HG03460 (cell line): ENCODE data around the gene TMEM18.

ENCODE experiments used
- ATAC-seq: cut with Tn5 transposase; IDR thresholded peaks from one replicate; pipeline ENCODE4 v1.9.1; 2021; ENCODE audit not compliant: unreplicated experiment

Gene TMEM18

DNA sequence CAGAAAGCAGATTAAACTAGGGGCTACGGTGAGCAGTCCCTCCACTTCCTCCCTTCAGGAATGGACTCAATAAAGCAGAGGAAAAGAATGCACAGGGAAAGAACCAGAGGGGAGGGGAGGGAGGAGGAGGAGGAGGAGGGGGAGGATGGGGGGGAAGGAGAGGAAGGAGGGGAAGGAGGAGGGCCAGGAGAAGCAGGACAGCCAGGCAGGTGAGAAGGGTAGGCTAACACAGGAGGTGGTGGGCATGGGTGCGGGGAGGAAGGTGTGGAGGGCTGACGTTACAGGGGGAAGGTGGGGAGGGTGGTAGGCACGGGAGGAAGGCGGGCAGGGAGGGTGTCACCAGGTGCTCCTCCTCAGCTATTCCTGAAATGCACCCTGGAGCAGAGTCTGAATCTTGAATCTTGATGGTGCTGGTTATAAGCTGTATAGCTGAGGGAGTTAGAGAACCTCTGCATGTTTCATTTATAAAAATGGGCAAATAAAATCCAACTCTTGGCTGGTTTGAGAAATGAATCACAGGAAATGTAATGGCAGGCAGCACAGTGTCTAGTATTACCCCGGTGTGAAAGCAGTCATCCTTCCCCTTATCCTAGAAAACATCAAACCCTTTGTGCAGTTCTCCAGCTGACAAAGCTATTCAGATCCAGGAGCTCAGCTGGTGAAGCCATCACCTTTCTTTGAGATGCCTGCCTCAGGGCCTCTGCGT, 3.4 kb downstream of the TMEM18 start:
- no peak for ATAC-seq

DNA sequence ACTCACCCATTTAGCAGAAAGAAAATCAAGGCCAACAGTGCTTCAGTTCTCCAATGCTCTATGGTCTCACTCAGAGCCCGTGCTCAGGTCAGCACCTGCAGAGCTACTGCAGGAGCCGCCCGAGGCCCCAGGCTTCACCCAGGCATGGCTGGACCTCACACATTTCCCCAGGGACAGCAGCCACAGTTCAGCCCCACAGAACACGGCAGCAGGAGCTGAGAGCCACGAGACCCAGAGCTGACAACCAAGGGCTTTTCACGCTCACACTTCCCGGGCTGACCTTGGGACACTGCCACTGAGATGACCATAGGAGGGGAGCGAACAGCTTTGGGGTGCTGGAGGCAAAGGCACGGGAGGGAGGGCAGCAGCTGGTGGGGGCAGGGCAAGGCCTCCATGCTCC, 4.2 kb downstream of the TMEM18 start:
- ATAC-seq: no peak

DNA sequence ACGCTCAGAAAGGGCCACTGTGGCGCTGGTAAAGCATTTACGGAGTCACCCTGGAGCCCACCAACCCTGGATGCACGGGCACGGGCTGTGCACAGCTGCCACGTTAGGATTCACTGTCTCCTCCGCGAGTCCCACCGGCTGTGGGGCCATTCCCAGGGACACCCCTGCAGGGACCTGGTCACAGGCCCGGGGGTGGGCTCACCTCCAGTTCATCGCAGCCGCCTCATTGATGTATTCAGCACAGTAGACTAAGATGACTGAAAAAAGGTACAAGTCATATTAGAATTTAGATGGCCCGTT, 4.7 kb downstream of the TMEM18 start:
- no peak for ATAC-seq

DNA sequence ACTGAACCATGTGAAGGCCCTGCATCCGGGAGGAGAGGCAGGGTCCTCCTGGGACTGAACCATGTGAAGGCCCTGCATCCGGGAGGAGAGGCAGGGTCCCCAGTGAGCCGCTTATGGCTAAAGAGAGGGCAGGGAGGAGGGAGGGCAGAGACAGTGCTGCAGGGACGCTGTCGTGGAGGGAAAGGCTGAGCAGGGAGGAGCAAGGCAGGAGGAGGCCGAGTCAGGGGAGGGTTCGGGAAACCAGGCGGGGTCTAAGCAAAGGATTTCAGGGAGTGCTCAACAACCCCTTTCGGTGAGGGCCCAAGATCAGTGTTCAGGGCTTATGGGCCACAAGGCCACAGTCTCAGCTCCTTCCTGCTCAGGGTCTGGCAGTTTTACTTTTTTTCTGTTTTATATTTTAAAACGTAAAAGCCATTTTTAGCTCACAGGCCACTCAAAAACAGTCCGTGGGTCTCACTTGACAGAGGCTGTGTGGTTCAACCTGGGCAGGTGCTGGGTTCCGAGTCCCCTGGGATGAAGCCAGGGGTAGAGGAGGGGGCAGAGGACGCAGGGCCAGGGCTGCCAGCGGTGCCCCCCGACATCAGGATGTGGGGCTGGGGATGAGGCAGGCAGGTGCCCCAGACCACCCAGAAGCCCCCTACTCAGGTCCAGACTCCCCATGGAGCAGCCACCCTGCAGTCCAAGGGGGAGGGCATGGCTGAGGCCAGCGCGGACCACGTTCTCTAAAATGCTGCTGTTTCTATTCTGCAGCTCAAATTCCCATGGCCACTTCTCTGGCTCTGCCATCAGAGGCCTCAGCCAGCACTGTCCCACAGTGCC, 5.2 kb downstream of the TMEM18 start:
- ATAC-seq: no peak

DNA sequence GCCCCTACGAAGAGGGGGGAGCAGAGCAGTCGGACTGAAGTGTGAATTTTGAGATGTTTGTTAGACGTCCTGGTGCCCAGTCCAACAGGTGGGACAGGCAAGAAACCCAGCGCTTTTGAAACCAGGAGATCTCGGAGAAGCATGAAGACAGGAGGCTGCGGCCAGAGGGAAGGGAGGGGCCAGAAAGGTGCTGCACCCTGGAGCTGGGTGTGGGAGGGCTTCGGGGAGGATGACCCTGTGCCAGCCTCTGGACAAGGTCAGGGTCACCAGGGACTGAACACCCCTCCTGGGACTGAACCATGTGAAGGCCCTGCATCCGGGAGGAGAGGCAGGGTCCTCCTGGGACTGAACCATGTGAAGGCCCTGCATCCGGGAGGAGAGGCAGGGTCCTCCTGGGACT, 6.1 kb downstream of the TMEM18 start:
- no peak for ATAC-seq

DNA sequence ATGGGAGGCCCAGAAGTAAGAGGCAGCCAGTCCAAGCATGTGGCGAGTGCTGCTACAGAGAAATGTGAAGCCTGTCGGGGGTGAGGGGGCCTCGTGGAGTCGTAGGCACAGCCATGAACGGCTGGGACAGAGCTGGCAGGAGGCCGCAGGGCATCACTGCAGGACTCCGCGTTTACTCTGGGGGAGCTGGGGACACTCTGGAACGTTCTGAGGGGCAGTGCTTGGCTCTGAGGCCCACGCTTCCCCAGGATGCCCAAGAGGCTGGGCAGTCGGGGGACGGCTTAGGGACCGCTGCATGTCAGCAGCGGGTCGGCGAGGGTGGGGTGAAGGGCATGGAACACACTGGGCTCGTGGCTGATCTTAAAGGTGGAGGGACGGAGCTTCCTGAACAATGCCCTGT, 6.6 kb downstream of the TMEM18 start:
- no peak for ATAC-seq

DNA sequence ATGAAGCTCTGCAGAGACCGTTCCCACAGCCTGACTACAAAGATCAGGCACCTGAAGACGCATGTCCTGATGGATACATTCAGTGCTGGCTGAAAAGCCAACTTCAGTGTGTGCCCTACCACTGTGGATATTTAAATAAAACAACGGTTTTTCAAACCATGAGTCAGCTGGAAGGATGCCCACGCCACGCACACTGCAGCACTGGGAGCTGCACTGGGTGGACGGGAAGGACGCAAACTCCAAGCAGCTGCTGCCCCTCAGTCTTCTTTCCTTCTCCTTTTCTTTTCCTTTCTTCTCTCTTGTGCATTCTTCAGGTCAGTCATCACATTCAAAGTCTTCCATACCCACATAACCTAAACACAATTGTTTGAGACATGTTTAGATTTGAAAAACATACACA, 7.9 kb downstream of the TMEM18 start:
- no peak for ATAC-seq

DNA sequence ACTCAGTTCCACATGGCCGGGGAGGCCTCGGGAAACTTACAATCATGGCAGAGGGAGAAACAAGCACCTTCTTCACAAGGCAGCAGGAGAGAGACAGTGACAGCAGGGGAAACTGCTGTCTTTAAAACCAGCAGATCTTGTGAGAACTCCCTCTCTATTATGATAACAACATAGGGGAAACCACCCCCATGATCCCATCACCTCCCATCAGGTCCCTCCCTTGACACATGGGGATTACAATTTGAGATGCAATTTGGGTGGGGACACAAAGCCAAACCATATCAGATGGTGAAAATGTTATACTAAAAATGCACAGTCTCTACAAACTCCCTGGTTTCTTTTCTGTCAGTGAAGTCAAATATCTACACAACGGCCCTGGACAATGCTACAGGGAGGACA, 9.2 kb downstream of the TMEM18 start:
- ATAC-seq: no peak

DNA sequence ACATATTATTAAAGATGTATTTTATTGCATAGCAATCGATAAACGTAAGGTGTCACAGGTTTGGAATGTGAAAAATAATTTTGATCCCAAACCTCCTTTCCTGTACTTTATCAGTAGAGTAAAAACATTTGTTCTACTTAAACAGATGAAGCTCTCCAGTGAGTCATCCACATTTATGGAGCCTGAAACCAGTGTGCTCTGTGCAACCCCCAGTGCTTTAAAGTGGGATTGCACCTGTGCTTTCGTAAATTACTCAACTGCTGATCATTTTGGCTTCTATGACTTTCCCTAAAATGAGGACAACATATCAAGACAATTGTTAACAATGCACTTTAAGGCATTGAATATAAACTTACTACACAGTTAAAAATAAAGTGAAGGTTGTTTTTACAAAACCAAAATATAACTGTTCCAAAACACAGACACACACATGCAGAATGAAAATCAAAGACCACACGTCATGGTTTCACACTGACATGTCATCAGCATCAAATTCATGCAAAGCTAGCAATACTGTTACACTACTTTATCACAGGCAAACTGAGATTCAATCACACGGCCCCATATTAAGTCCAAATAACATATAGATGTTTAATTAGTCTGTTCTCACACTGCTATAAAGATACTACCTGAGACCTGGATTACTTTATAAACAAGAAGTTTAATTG, 9.7 kb downstream of the TMEM18 start:
- ATAC-seq: no peak

DNA sequence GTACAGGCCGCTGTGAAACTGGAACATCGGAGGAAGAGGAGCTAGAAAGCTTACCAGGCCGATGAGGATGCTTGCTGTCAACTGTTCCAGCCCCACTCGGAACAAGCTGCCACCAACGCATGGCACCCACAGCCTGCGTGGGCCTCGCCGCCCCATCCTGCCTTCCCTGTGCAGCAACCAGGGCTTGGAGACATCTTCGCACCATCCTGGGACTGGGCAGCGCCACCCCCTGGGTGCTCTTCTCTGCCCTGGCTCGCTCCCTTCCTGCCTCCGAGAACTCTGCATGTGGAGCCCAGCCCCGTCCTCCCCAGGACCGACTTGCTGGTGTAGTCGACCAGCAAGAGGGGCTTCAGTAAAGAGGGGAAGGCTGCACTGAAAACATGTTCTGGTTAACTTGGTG, 10.8 kb downstream of the TMEM18 start:
- no peak for ATAC-seq

DNA sequence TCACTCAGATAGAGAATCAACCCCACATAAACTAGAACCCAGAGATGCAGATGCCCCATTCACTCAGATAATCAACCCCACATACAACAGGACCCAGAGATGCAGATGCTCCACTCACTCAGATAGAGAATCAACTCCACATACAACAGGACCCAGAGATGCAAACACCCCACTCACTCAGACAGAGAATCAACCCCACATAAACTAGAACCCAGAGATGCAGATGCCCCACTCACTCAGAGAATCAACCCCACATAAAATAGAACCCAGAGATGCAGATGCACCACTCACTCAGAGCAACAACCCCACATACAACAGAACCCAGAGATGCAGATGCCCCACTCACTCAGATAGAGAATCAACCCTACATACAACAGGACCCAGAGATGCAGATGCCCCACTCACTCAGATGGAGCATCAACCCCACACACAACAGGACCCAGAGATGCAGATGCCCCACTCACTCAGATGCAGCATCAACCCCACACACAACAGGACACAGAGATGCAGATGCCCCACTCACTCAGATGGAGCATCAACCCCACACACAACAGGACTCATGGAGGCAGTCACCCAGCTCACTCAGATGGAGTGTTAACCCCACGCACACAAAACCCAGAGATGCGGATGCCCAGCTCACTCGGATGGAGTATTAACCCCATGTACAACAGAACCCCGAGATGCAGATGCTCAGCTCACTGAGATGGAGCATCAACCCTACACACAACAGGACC, 11.7 kb downstream of the TMEM18 start:
- ATAC-seq: no peak

DNA sequence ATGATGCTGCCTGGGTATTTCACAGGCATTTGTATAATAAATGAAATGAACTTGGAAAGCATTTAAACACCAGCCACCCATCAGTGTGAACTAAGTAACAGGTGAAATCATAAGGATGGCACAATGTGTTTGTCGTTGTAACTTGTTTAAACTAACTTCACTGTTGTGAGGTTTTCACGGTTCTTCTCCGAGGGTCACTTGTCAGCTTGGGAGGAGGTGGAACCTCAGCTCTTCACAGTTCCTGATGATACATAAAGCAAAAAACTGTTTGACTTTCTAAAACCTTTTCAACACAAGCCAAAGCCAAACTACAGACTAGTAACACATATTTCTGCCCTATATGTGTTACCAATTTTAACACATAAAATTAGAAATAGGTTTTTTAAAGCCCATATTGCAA, 13.1 kb downstream of the TMEM18 start:
- ATAC-seq: no peak

DNA sequence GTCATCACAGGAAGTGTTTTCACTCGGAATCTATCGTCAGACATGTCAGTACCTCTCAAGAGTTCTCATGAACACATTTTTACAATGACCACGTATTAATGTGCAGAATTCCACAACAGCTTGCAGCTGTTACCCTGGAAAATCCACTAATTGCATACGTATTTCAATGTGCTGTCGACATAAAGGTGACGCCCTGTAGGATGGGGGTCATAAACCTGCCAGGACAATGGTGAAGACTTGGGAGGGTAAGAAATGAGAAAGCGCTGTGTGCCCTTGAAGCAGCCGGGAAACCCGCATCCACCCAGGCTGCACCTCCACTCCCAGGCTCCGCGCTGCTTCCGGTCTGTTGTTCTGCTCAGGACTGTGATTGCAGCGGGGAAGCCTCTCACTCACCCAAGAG, 14.0 kb downstream of the TMEM18 start:
- no peak for ATAC-seq

DNA sequence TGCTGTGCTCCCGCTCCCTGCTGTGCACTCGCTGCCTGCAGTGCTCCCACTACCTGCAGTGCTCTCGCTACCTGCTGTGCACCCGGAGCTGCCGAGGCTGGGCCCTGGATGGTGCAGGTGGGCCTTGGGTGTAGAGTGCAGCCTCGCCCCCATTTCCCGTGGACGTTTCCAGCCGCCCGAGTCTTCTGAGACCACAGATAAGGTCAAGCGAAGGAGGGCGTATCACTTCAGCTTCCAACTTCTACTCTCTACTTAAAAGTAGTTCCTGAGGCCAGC, 15.9 kb downstream of the TMEM18 start:
- ATAC-seq: no peak

DNA sequence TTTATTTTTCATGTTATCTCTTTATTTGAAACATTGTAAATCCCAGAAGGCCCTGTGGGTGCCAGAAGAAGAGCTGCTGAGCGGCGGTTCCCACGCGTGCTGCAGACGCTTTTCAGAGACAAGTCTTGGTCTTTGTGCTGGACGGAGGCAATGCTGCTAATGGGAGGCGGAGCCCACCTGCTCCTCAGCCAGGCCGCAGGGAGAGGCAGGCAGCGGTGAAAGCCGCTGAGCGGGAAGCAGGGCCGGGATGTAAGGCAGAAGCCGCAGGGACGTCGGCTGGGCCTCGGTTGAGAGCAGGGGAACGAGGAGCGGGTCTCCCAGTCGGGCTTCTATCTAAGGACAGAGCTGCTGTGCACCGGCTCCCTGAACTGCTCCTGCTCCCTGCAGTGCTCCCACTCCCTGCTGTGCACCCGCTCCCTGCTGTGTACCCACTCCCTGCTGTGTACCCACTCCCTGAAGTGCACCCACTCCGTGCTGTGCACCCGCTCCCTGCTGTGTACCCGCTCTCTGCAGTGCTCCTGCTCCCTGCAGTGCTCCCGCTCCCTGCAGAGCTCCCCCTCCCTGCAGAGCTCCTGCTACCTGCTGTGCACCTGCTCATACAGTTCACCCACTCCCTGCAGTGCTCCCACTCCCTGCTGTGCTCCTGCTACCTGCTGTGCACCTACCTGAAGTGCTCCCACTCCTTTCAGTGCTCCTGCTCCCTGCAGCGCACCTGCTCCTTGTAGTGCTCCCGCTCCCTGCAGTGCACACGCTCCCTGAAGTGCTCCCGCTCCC, 16.4 kb downstream of the TMEM18 start:
- ATAC-seq: no peak

DNA sequence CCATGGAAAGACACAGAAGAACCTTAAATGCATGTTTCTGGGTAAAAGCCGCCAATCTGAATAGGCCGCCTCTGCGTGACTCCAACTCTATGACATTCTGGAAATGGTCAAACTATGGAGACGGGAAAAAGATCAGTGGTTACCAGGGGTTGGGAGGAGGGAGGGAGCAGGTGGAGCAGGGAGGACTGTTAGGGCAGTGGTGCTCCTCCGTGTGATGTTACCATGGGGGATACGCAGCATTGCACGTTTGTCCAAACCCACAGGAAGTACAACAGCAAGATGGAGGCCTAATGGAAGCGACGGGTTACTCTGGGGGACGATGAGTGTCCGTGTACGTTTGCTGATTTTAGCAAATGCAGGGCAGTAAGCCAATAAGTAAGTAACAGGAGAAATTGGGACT, 17.2 kb downstream of the TMEM18 start:
- no peak for ATAC-seq

DNA sequence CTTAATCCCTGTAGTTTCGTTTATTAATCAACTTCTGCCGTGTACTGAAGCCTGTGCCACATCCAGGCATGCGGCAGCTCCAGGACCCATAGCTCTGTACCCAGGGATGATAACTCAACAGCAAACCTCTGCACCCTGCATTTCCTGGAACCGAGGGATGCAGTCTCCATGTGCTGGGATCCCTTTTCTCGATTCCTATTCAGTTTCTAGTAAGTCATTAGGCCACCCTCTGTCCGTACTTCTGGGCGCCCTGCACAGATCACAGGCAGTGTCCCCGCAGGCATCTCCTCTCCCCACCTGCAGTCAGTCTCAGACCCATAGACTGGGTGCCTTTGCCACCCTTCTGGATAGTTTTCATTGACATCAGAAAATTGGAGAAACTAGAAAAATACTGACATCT, 18.8 kb downstream of the TMEM18 start:
- no peak for ATAC-seq

DNA sequence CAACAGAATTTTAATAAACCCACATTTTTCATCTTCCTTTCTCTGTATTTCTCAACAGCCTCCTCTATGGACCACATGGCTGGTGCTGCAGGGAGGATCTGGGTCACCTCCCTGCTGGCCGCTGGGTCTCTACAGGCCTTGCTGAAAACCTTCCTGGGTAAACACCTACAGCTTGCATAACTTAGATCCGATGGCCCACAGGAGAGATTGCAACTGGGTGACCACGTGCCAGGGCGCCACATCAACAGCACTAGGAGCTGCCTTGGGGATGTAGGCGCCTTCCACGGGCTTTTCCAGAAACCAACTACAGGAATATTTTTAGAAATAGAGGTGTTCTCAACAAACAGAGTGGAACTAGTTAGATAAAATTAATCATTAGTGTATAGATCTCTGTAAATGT, 19.4 kb downstream of the TMEM18 start:
- no peak for ATAC-seq

DNA sequence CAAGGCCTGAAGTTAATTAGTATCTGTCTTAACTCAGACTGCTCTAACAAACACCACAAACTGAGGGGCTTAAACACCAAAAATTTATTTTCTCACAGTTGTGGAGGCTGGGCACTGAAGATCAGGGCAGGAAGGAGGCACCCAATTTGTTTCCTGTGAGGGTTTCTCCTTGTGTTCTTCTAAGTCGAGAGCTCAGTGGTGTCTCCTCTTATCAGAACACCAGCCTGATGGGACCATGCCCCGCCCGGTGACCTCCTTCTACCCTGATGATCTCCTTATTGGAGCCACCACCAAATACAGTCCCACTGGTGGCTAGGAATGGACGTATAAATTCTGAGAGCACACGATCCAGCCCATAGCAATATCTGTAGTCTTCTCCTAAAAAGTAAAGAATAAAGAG, 20.5 kb downstream of the TMEM18 start:
- ATAC-seq: no peak

DNA sequence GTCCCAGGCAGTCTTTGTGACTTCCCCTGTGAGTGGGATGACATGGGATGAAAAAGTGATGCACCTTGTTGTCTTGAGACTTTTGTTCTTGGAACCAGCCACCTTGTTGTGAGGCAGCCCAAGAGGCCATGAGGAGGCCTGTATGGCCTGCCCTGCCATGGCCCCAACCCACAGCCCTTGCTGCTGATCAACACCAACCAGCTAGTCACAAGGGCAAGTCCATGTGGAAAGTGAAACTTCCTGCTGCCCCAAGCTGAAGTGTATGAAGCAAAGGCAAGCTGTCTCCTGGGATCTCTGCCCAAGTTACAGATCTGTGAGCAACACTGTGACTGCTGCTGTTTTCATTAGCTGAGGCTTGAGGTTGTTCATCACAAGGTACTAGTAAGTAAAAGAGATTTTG, 21.6 kb downstream of the TMEM18 start:
- no peak for ATAC-seq

DNA sequence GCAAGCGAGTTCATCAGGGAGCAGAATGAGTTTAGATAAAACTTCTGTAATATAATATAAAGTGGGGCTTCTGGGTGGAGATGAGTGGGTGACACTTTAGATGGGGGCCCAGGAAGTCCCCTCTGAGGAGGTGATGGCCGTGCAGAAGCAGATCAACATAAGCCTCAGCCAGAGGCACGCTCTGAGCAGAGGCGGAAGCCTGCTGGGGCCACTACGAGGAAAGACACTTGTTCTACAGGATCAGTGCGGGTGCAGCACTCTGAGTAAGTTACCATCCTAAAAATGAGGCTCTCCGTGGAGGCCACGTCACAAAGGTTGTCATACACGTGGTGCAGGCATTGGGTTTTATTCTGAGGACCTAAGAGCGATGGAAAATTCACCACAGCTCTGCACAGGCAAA, 22.3 kb downstream of the TMEM18 start:
- ATAC-seq: no peak
